ENCODE measurements around the gene SFTPA1. TPM values are rescaled to one million over a fixed set of nuclear protein-coding genes. Genes with fewer than 3 reads are reported as not detected.

SFTPA1 gene
- polyA plus RNA-seq, 1 of the 3 experiments (the other 2 are of a cell fraction): not detected

GRCh38 chr10:79627075-79627474, 16.3 kb downstream of the SFTPA1 start:
- Histone ChIP-seq H2AFZ (ENCODE audit: low read depth) (no peak overlapping the region), H3K4me2 (no peak overlapping the region), H3K4me1 (ENCODE audit: control insufficient read depth in 1 of 2, insufficient read depth in 2 of 2, low read depth in 1 of 2, low read length in 1 of 2) (no peaks in the 10 kb centered on the region), H3K79me2 (ENCODE audit: insufficient read depth) (no peaks in the 10 kb centered on the region), H3K27me3 (ENCODE audit: insufficient read depth) (no peaks in the 10 kb centered on the region), H4K20me1 (ENCODE audit: insufficient read depth) (no peaks in the 10 kb centered on the region), H3K4me3 (ENCODE audit: low read depth in 2 of 2, low read length in 1 of 2) (no peak overlapping the region), H3K9me3 (no peaks in the 10 kb centered on the region), H3K9me2 (no peaks in the 10 kb centered on the region), H3K36me3 (replicated peaks in 1 of 2; ENCODE audit: control insufficient read depth in 1 of 2, insufficient read depth in 2 of 2, low read length in 1 of 2) (no peaks in the 10 kb centered on the region), H3F3A (replicated peaks; ENCODE audit: insufficient read depth) (no peaks in the 10 kb centered on the region), H3K27ac (ENCODE audit: low read depth in 2 of 2, low read length in 1 of 2) (no peak overlapping the region), H3K9ac (no peak overlapping the region)
- ChIA-PET POLR2A (no interaction called here), CTCF (interaction anchor here (1.0 kb wide), 1 partner anchor 65 kb away, joined by 4 read pairs; no protein-coding TSS in a partner anchor)
- no peak for DNase-seq
- TF ChIP-seq RAD21 (IDR thresholded peaks at IDR 0.05; ENCODE audit: low read length): no peak
- no peak for TF ChIP-seq NRF1 (IDR thresholded peaks at IDR 0.05; ENCODE audit: low read depth, low read length)
- TF ChIP-seq CTCF (IDR thresholded peaks at IDR 0.05): no peak
- TF ChIP-seq MXI1 (IDR thresholded peaks at IDR 0.05; ENCODE audit: low read depth, low read length): no peak
- no peak for TF ChIP-seq MEF2A (IDR thresholded peaks at IDR 0.05; ENCODE audit: borderline replicate concordance, low read depth)
- TF ChIP-seq, protein P1, sequence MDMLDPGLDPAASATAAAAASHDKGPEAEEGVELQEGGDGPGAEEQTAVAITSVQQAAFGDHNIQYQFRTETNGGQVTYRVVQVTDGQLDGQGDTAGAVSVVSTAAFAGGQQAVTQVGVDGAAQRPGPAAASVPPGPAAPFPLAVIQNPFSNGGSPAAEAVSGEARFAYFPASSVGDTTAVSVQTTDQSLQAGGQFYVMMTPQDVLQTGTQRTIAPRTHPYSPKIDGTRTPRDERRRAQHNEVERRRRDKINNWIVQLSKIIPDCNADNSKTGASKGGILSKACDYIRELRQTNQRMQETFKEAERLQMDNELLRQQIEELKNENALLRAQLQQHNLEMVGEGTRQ (IDR thresholded peaks at IDR 0.05; ENCODE audit: borderline replicate concordance, low read depth, low read length): no peak
- no peak for TF ChIP-seq REST (IDR thresholded peaks at IDR 0.05; ENCODE audit: low read depth, low read length)
- TF ChIP-seq FOXM1 (IDR thresholded peaks at IDR 0.05; ENCODE audit: low read depth): no peak
- no peak for TF ChIP-seq USF1 (IDR thresholded peaks at IDR 0.05; ENCODE audit: borderline replicate concordance, low read depth)
- TF ChIP-seq, protein P2, sequence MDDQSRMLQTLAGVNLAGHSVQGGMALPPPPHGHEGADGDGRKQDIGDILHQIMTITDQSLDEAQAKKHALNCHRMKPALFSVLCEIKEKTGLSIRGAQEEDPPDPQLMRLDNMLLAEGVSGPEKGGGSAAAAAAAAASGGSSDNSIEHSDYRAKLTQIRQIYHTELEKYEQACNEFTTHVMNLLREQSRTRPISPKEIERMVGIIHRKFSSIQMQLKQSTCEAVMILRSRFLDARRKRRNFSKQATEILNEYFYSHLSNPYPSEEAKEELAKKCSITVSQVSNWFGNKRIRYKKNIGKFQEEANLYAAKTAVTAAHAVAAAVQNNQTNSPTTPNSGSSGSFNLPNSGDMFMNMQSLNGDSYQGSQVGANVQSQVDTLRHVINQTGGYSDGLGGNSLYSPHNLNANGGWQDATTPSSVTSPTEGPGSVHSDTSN (IDR thresholded peaks at IDR 0.05): no peak
- TF ChIP-seq TEAD4 (IDR thresholded peaks at IDR 0.05; ENCODE audit: borderline replicate concordance, insufficient read depth): no peak
- TF ChIP-seq FOSL2 (IDR thresholded peaks at IDR 0.05; ENCODE audit: borderline replicate concordance, low read depth): no peak
- no peak for TF ChIP-seq RFX5 (IDR thresholded peaks at IDR 0.05; ENCODE audit: low read length)
- no peak for TF ChIP-seq JUND (IDR thresholded peaks at IDR 0.05)
- no peak for TF ChIP-seq EZH2phosphoT487 (IDR thresholded peaks at IDR 0.05; ENCODE audit: borderline replicate concordance, low read depth)
- TF ChIP-seq, protein P3, sequence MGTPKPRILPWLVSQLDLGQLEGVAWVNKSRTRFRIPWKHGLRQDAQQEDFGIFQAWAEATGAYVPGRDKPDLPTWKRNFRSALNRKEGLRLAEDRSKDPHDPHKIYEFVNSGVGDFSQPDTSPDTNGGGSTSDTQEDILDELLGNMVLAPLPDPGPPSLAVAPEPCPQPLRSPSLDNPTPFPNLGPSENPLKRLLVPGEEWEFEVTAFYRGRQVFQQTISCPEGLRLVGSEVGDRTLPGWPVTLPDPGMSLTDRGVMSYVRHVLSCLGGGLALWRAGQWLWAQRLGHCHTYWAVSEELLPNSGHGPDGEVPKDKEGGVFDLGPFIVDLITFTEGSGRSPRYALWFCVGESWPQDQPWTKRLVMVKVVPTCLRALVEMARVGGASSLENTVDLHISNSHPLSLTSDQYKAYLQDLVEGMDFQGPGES (IDR thresholded peaks at IDR 0.05; ENCODE audit: low read depth, low read length): no peak
- TF ChIP-seq ELF1 (IDR thresholded peaks at IDR 0.05): no peak
- TF ChIP-seq SMC3 (IDR thresholded peaks at IDR 0.05; ENCODE audit: low read depth, low read length): no peak
- no peak for TF ChIP-seq RXRA (IDR thresholded peaks at IDR 0.05; ENCODE audit: borderline replicate concordance, low read depth)
- TF ChIP-seq SIN3A (IDR thresholded peaks at IDR 0.05; ENCODE audit: borderline replicate concordance, low read depth, low read length): no peak
- WGBS (ENCODE audit: low lambda C conversion rate): 7% methylated on average over 2 of the region's 2 CpGs

All from SK-N-SH (cell line).